GM13977 (cell line): ENCODE measurements around the gene ROBO1.

Experiments
- DNase-seq: peaks from one replicate; pipeline ENCODE4 v3.0.0; 2012; ENCODE audit warnings: low spot score
- CTCF ChIP-seq: IDR thresholded peaks from 2 replicates; pipeline ENCODE4 v1.5.1; 2012; ENCODE audit warnings: mild to moderate bottlenecking, control low read depth; ENCODE audit not compliant: insufficient read depth; ENCODE audit errors: extremely low read depth, missing control alignments
- in situ Hi-C: fragments of 300-500 bp; cut with MboI; formaldehyde crosslinking; loops from one replicate; pipeline ENCODE4 v1.12.0; 2022; ENCODE audit warnings: low sequenced_read_pairs, low pct_unique_long_range_greater_than_20kb, mixed read lengths, inconsistent platforms; ENCODE audit not compliant: unreplicated experiment

Gene ROBO1

GRCh38 chr3:79257791-79258190 is 510.0 kb downstream of the ROBO1 start:
- in situ Hi-C loops, result no loop called here
- DNase-seq, result no peak
- no peak for TF ChIP-seq CTCF

GRCh38 chr3:79255702-79256101 is 512.1 kb downstream of the ROBO1 start:
- no peak for TF ChIP-seq CTCF
- in situ Hi-C loops, result no loop called here
- DNase-seq, result no peak

- in situ Hi-C loops, result no loop called here
- no peak for DNase-seq
- no peak for TF ChIP-seq CTCF
Measured at GRCh38 chr3:79255292-79255691, 512.5 kb downstream of the ROBO1 start.

- DNase-seq, result no peak
- no peak for TF ChIP-seq CTCF
- in situ Hi-C loops, result no loop called here
Measured at GRCh38 chr3:79253704-79254103, 514.1 kb downstream of the ROBO1 start.

- no peak for DNase-seq
- in situ Hi-C loops, result no loop called here
- no peak for TF ChIP-seq CTCF
Measured at GRCh38 chr3:79253271-79253670, 514.5 kb downstream of the ROBO1 start.

GRCh38 chr3:79250746-79251145 is 517.1 kb downstream of the ROBO1 start:
- TF ChIP-seq CTCF, result no peak
- no peak for DNase-seq
- in situ Hi-C loops, result no loop called here

GRCh38 chr3:79249701-79250100 is 518.1 kb downstream of the ROBO1 start:
- in situ Hi-C loops, result no loop called here
- DNase-seq, result no peak
- no peak for TF ChIP-seq CTCF
